IPS-NIHi7 (cell line): ENCODE measurements around the gene FRRS1.

Source experiments
- DNase-seq: peaks from one replicate; pipeline ENCODE4 v3.0.0; 2012; ENCODE audit warnings: mixed read lengths; ENCODE audit errors: extremely low spot score

FRRS1 gene

DNA sequence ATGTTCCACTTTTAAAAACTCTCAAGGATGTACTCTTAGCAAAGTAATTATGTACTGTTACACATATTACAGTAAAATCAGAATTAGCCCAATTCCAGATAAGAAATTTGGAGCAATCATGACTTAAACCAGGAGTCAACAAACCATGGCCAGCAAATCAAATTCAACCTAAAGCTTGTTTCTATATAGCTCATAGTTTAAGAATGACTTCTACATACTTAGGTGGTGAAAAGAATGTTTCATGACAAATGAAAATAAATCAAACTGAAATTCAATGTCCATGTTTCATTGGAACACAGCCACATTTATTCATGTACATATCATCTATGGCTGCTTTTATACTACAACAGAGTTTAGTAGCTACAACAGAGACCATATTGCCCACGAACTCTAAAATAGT is 35.1 kb downstream of the FRRS1 start:
- no peak for DNase-seq

DNA sequence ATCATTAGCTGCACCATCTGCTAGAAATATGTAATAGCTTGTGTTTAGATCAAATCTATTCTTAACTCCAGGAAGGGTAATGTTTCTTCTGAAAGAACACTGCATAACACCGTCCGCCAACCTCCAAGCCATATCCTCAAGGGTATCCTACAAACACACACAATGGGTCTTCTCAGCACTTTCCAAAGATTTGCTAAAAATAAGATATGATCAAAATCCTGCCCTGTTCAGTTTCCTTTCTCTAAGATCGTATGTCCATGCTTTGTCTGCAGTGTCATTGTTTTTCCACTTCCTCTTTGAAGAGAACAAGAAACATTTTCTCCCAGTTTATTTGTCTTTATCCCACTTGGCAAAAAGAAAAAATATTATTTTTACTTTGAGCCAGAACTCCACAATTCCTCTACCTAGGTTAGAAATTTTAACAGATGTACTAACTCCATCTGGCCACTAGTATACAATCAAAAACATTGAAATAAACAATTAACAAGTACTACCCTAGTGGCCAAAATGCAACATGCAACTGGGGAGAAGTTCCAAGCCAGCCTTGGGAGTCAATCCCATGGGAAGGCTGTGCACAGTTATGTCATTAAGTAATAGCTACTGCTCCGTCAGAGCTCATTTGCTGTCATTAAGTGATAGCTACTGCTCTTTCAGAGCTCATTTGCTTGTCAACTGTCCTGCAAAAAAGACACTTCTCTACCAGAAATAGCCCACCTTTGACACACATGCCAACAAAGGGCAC is 37.8 kb downstream of the FRRS1 start:
- DNase-seq, result peak; percentile 49

GRCh38 chr1:99727575-99728185 is 38.8 kb downstream of the FRRS1 start:
- DNase-seq, result peak; percentile 32

- no peak for DNase-seq
Measured at GRCh38 chr1:99726818-99727217, 39.6 kb downstream of the FRRS1 start.

DNA sequence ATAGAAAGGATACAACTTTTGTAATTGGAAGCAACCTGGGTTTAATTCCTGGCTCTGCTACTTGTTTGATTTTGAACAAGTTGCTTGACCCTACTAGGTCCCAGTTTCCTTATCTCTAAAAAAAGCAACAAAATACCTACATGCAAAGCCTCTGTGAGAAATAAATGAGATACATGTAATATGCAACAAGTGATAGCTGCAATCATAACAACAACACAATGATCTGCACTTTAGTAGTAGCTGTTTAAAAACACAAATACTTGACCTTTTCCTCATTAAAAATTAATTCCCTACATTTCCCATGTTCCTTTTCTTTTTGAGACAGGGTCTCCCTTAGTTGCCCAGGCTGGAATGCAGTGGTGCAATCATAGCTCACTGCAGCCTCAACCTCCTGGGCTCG is 40.0 kb downstream of the FRRS1 start:
- DNase-seq, result no peak

DNA sequence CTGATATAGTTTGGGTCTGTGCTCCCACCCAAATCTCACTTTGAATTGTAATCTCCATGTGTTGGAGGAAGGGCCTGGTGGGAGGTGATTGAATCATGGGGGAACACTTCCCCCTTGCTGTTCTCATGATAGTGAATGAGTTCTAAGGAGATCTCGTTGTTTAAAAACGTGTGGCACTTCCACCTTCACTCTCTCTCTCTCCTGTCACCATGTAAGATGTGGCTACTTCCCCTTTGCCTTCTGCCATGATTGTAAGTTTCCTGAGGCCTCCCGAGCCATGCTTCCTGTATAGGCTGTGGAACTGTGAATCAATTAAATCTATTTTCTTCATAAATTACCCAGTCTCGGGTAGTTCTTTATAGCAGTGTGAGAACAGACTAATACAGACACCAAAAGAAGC is 40.4 kb downstream of the FRRS1 start:
- no peak for DNase-seq

DNA sequence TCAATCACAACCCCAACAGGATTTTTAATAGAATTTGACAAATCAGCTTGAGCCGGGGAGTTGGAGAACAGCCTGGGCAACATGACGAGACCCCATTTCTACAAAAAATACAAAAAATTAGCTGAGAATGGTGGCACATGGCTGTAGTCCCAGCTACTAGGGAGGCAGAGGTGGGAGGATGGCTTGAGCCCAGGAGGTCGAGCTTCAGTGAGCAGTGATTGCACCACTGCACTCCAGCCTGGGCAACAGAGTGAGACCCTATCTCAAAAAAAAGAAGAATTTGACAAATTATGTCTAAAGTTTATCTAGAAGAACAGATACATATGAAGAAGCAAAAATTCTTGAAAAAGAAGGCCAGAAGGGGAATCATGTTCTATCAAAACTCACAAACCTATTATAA is 43.2 kb downstream of the FRRS1 start:
- DNase-seq, result no peak

GRCh38 chr1:99717005-99717404 is 49.4 kb downstream of the FRRS1 start:
- DNase-seq, result no peak

DNA sequence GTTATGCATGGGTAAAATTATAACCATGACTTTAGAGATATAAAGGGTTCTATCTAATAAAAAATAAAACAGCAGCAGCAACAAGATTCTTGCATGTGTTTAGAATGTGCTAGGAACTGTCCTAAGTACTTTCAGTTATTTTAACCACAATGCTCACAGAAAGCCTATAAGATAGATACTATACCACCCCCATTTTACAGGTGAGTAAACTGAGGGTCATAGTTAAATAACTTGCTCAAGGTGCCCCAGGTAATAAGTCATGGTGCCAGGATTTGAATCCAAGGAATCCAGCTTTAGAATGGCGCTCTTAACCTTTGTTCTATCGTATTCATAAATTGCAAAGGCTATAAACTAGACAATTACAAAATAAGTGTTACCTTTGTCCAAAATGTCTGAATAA is 53.4 kb downstream of the FRRS1 start:
- no peak for DNase-seq

GRCh38 chr1:99710994-99711393 is 55.4 kb downstream of the FRRS1 start:
- no peak for DNase-seq

- peak; percentile 57 for DNase-seq
Measured at GRCh38 chr1:99707535-99708142, 58.8 kb downstream of the FRRS1 start.

GRCh38 chr1:99705385-99705784 is 61.0 kb downstream of the FRRS1 start:
- no peak for DNase-seq

DNA sequence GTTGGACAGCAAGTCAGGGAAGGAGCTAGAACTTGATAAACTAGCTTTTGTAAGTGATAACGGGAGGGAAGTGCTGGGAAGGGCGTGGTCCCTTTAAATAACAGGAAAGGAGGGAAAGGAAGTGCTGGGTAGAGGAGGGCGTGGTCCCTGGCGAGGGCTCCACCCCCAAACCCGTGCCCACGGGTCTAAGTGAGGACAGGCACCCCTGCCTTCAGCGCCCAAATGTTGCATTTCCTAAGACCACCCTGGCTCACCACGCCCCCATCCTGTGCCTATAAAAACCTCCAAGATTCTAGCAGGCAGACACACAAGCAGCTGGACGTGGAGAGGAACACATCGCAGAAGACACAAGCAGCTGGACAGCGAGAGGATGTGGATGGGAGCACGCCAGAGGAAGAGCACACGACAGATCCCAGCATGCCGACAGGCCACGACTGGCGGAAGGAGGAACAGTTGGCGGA is 62.0 kb downstream of the FRRS1 start:
- DNase-seq, result no peak

DNA sequence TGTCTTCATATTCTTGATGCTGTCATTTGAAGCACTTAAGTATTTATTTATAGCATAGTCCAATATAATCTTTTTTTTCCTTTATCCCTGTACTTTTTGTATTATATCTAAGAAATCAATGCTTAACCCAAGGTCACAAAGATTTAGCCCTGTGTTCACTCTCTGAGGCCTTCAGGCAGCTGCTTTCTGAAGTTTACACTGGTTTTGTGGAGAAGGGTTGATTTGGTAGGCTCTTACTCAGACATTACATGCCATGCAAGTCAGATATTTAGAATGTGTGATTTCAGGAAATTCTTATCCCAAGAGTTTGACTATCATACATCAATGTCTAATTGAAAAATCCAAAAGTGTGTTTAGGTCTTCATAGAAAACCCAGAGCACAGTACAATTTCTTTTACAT is 64.2 kb downstream of the FRRS1 start:
- no peak for DNase-seq

- DNase-seq, result no peak
Measured at GRCh38 chr1:99700020-99700419, 66.4 kb downstream of the FRRS1 start.

DNA sequence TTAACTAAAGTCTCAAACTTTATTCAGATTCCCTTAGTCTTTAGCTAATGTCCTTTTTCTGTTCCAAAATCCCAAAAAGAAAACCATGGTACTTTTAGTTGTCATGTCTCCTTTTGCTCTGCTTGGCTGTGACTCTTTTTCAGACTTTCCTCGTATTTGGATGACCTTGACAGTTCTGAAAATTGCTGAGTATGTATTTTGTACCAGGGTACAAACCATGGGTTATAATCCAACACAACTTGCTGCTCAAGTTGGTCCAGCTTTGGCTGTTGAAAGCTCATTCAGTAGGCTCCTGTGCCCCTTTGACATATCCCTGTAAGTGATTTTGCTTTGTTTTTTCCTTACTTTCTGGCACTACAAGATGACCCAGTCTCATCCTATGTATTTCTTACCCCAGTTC is 68.9 kb downstream of the FRRS1 start:
- no peak for DNase-seq

- no peak for DNase-seq
Measured at GRCh38 chr1:99696616-99697015, 69.8 kb downstream of the FRRS1 start.

DNA sequence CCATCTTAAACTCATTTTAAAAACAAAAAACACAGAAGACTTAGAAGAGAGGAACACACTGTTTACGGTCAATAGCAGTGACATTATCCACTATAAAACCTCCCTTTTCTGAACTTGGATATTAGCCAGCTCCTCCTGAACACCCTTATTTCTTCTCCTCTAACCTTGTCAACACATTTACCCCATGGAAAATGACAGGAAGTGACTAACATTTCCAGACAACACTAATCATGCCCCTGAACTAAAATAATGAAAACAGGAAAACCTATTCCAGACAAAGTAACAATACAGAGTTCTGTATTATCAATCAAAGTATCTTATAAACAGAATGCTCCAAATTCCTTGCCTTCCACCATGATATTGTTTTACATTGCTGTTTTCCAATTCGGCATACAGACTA is 75.3 kb downstream of the FRRS1 start:
- DNase-seq, result no peak

DNA sequence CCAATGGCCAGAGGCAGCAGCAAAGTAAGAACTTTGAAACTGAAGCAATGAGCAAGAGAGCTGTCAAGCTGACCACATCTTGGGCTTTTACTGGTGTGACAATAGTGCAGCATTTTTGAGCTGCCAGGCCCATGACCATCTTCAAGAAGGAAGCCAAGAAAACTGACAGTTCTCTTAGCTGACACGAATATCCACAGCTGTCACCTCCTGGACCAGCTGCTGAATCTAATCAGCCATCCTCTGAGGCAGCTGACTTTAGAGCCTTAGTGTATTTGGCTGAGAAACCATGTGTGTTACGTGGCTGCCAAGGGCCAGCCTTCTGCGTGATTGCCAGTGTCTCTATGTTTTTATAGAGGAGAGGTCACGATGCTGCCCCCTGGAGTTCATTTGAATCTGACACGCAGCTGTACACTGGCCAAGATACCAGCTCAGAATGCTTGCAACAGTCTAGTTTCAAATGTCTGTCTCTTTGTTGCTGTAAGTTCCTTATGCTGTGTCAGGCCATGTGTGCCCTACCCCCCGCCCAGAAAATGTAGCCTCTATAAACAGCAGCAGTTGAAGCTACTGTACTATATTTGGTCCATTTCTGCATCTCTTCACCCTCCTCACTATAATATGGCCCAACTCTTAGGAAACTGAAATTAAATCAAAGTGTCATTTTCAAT is 80.8 kb downstream of the FRRS1 start:
- DNase-seq, result peak; percentile 60

GRCh38 chr1:99682291-99682751 is 84.1 kb downstream of the FRRS1 start:
- DNase-seq, result no peak

DNA sequence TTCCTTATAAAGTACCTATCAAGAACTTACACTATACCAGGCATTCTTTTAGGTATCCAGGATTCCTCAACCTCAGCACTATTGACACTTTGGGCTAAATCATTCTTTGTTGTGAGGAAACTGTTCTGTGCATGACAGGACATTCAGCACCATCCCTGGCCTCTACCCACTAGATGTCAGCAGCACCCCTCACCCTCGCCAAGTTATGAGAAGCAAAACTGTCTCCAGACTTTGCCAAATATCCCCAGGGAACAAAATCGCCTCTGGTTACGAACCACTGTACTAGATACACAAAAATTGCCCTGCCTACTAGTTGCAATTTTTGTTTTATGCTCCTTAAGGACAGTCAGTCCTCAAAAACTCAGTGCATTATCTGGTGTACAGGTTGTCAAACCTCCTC is 84.9 kb downstream of the FRRS1 start:
- no peak for DNase-seq

GRCh38 chr1:99680270-99680669 is 86.2 kb downstream of the FRRS1 start:
- DNase-seq, result no peak

- no peak for DNase-seq
Measured at GRCh38 chr1:99677416-99677815, 89.0 kb downstream of the FRRS1 start.
